GOT3 (cell line): ENCODE results near the gene CXorf65.

Experiments
- DNase-seq: peaks from one replicate; lab custom pipeline; 2025; ENCODE audit warnings: mixed read lengths; lab: John Stamatoyannopoulos, UW

The CXorf65 gene

GRCh38 chrX:71067089-71067488, 39.5 kb downstream of the CXorf65 start:
- DNase-seq = no peak

GRCh38 chrX:71060127-71060526, 46.4 kb downstream of the CXorf65 start:
- no peak for DNase-seq

- DNase-seq = no peak
These were observed 48.6 kb downstream of the CXorf65 start for GRCh38 chrX:71057848-71058530.

- no peak for DNase-seq
These were observed 49.7 kb downstream of the CXorf65 start for GRCh38 chrX:71056867-71057266.
